Right lobe of liver (tissue), 4 donors: ENCODE results near the gene APBA1.

Source experiments
- POLR2A ChIP-seq: fragments of 450-650 bp; IDR thresholded peaks from one replicate; pipeline ENCODE4 v1.6.1; 2017; ENCODE audit warnings: antibody characterized with exemption, mild to moderate bottlenecking
- TF ChIP-seq, protein P1 (sequence below), 4 donors: fragments of 200-600 bp in 3 of 4; fragments of 450-650 bp in 1 of 4; IDR thresholded peaks; one replicate each; pipeline versions ENCODE4 v1.5.1 to v1.8.0; 2016 to 2022; ENCODE audit warnings: antibody characterized with exemption in 4 of 4, mild to moderate bottlenecking in 2 of 4
- donor health status: DM: no; HTN: no; CAD: no.
- donor health status: DM: no; HTN: no; CAD: no.
- donor health status: DM: no; HTN: yes; CAD: no.

DNA sequence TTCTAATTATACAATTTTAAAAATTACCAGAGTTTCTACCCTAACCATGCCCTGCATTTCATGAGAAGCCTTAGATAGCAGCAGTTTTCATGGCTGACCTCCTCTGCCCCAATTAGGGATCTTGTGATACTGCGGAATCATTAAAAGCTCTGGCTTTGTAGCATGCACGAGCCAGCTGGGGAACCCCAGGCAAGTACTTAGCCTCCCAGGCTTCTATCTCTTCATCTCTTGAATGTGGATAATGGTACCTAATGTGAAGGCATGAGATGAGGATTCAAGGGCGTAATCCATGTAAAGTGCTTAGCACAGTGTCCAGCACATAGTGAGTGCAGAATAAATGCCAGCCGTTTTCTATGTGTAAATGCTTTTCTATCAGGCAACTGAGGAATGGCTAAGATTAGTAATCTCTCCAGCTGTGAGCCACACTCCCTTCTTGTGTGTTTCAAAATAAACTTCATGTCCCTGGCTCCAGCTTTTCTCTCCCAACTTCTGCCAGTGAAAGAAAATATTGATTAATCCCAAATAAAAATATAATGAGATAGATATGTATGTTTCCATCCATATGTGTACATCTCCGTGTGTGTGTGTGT, 88.4 kb downstream of the APBA1 start:
- TF ChIP-seq, protein P1, sequence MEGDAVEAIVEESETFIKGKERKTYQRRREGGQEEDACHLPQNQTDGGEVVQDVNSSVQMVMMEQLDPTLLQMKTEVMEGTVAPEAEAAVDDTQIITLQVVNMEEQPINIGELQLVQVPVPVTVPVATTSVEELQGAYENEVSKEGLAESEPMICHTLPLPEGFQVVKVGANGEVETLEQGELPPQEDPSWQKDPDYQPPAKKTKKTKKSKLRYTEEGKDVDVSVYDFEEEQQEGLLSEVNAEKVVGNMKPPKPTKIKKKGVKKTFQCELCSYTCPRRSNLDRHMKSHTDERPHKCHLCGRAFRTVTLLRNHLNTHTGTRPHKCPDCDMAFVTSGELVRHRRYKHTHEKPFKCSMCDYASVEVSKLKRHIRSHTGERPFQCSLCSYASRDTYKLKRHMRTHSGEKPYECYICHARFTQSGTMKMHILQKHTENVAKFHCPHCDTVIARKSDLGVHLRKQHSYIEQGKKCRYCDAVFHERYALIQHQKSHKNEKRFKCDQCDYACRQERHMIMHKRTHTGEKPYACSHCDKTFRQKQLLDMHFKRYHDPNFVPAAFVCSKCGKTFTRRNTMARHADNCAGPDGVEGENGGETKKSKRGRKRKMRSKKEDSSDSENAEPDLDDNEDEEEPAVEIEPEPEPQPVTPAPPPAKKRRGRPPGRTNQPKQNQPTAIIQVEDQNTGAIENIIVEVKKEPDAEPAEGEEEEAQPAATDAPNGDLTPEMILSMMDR (IDR thresholded peaks at IDR 0.05): no peak
- TF ChIP-seq POLR2A: no peak
